GM21825 (cell line): ENCODE results near the gene SLC25A26.

ENCODE experiments used
- ATAC-seq: cut with Tn5 transposase; IDR thresholded peaks from one replicate; pipeline ENCODE4 v1.9.1; 2021; ENCODE audit warnings: mild to moderate bottlenecking, moderate library complexity; ENCODE audit not compliant: unreplicated experiment

Gene SLC25A26

DNA sequence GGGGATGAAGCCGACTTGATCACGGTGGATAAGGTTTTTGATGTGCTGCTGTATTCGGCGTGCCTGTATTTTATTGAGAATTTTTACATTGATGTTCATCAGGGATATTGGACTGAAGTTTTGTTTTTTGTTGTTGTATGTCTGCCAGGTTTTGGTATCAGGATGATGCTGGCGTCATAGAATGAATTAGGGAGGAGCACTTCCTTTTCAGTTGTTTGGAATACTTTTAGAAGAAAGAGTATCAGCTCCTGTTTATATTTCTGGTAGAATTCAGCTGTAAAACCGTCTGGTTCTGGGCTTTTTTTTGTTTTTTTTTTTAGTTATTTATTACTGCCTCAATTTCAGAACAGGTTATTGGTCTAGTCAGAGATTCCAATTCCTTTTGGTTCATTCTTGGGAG, 93.7 kb downstream of the SLC25A26 start:
- ATAC-seq: no peak

DNA sequence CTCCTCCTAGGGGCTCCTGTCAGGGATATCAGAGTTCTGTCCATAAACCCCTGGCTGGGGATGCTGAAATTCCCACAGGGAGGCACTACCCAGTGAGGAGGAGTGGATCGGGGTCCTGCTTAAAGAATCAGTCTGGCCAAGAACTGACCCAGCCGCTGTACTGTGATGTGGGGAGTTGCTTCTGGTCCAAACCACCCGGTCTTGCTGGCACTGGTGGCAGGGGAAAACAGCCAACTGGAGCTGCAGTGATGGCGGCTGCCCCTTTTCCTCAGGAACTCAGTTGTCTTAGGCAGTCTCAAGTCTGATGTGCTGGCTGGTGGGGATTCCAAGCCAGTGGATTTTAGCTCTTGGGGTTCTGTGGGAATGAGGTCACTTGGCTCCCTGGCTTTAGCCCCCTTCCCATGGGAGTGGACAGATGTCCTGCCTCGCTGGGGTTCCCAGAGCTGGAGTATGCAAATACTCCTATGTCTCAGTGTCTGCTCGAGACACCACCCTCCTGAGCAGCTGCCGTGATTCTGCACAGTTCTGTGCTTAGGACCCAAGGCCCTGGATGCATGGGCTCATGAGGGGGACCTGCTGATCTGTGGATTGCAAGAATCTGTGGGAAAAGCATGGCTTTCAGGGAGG, 97.1 kb downstream of the SLC25A26 start:
- ATAC-seq: no peak

DNA sequence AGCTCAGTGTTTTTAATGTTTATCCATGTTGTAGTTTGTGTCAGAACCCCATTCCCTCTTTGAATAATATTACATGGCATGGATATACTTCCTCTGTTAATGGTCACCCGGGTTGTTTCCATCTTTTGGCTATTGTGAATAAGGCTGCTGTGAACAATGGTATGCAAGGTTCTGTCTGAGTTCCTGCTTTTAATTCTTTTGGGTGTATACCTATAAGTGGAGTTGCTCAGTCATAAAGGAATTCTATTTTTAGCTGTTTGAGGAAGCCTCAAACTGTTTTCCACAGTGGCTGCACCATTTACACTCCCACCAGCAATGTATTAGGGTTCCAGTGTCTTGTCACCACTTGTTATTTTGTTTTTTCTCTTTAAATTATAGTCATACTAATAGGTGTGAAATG, 99.6 kb downstream of the SLC25A26 start:
- ATAC-seq: no peak

DNA sequence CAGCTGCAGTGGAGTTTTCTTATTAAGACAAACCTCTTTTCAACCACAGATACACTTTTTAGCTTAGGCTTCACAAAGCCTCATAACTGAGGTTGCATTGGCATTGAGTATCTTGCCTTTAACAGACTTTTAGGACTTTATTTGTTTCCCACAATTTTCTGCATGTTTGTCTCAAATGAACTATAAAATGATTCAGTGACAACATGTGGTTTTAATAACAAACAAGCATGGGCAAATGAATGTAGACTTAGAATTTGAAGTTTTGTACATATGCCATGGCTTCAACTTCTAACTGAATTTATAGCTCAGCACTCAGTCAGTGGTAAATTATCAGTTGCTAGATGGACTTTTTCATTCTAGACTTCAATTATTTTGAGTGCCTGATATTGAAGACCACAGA, 101.6 kb downstream of the SLC25A26 start:
- no peak for ATAC-seq

DNA sequence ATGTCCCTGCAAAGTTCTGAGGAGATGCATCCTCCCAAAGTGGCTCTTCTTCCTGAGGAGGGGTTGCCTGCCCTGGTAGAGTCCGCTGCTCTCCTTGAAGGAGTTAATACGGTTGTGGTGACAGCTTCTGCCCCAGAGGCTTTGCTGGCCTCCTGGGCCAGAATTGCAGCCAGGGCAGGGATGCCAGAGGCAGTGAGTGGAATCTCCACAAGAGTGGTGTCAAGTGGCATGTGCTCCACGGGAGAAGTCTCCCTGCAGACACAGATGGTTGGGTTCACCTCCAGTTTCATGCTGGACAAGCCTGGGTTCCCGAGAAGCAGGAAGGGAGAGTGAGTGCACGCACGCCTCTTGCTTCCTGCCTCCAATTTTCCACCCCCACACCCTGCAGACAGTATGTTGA, 105.5 kb downstream of the SLC25A26 start:
- no peak for ATAC-seq

DNA sequence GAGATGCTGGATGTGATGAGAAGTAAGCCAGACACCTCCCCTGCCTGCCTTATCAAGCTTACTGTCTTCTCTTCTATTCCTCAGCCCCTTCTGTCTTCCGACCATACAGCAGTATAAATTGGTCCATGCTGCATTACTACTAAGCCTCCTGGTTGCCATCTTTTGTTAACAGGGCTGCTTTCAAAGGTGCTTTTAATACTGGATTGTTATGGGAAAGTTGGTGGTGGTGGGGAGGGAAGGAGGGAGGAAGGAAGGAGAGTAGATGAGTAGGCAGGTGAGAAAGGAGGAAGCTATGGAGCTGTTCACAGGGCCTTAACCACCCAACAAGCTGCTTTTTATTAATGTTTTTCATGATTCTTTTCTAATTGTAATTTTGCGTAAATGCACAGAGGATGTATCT, 114.9 kb downstream of the SLC25A26 start:
- ATAC-seq: no peak

DNA sequence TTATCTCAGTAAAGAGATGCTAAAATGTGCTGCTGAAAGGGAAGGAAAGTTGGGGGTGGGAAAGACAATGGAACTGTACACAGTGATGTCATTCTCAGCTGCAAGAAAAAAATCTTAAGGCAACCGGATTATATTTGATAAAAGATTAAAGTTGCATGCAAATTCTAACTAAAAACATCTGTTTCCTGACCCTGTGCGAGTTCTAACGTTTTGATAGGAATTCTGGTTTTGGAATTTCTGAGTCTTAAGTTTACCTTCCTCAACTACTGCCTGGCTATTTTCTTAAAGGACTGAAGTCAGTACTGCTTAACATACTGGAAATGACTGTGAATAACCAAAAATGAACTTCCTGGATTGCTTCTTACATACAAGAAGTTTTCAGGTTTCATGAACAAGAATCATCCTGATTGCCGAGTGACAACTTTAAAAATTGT, 115.5 kb downstream of the SLC25A26 start:
- ATAC-seq: no peak

DNA sequence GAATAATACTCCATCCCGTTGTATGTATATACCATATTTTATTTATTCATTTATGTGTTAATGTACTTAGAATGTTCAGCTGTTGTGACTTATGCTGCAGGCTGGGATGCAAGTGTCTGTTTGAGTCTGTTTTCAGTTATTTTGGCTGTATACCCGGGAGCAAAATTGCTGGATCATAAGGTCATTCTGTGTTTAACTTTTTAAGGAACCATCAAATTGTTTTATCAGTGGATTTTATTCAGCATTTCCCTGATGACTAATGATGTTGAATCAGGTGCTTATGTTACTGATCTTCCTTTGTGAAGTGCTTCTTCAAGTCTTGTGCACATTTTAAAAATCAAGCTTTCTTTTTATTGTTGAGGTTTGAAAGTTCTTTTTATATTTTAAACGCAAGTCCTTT, 118.1 kb downstream of the SLC25A26 start:
- no peak for ATAC-seq

DNA sequence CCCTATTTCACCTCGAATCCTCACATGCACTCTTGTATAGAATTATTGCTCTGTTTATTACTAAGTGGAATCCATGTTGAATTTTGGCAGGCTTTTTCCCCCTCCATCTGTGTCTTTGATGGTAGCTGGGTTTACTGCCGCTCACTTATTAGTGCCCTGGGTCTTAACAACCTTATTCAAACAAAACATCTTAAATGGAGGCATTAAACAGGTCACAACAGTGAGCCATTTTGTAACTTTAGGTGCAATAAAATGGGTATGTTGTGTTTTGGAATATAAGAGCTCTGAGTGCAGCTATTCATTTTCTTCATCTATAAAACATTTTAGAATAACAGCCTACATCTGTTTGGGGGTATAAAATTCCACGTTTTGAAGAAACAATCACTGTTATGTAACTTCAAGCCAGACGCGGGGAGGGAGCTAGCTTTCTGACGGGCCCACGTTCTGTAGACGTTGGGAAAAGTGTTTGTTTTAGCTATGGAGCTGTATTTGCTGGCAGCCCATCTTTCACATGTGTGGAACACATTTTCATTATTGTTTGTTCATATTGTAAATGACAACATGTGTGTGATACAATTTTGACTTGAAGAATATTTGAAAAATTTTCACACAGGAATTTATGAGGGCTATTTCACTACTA, 122.0 kb downstream of the SLC25A26 start:
- ATAC-seq: no peak

DNA sequence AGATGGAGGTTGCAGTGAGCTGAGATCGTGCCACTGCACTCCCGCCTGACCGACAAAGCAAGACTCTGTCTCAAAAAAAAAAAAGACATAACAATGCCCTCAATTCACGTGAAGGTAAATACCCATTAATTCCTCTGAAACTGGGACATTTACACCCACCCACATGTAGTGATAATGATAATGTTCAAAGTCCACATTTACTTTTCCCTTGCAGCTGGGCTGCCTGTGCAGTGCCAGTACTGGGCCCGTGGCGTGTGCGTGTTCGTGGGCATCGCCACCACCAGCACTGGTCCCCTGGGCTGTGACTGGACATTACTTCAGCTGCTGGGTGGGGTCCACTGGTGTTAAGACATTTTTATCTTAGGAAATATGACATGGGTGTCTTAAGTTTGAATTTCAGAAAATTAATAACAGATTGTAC, 123.6 kb downstream of the SLC25A26 start:
- ATAC-seq: no peak

DNA sequence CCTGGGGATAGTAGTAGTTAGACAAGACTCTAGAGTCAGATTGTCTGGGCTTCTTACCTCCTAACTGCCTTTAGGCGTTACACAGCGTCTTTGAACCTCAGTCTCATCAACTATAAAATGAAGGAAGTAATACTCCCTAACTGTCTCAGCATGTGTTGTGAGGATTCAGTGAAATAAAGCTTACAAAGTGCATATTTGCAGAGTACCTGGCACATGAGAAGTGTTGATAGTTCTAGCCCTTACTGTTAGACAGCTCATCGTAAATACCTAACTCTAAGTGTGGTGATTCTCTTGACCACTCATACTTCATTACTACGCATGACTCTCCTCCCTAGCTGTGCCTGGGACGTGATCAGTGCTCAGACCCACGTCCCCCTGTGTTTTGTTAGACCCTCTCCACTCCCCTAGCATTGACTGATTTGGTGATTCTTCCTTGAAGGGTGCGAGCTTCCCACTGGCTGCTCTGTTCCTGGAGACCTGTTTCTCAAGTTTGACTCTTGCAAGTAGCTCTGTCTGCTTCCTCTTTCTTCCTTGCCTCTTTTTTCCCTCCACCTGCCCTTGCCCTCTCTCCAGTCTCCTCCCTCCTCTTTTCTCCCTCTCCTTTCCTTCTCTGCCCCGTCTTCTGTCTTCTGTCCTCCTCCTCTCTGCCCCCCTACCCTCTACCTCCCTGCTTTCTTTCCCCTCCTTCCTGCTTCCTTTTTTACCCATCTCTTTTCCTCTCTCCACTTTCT, 124.2 kb downstream of the SLC25A26 start:
- no peak for ATAC-seq

DNA sequence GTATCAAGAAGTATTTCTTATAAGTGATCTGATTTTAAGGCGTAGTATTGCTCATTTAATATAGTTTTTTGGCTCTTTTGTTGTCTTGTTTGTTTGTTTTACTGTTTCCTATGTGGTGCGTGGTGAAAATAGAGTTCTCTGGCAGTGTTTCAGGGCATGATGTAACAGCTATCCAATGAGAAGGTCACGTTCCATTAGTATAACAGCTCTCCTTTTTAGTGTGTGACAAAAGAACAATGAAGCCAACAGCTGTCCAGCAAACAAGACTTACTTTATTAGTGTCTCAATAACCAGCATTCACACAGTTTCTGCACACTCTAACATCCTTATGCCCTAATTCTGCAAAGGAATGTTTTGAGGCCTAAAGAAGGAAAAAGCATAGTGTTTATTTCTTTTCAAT, 127.9 kb downstream of the SLC25A26 start:
- ATAC-seq: no peak

DNA sequence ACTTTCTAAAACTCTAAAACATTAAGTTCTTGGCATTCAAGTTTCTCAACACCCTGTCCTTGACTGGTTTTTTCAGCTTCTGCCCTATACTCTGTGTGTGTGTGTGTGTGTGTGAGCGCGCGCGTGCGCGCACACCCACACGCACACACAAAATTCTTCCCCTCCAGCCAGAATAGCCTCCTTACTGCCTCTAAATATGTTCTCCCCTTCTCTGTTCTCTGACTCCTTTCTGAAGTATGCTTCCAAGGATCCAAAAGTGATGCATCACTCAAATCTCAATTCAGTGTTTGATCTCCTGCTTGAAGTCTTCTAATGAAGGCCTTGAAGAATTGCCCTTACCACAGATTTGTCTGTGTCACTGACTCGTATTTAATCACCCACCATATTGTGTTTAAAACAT, 129.8 kb downstream of the SLC25A26 start:
- ATAC-seq: no peak

DNA sequence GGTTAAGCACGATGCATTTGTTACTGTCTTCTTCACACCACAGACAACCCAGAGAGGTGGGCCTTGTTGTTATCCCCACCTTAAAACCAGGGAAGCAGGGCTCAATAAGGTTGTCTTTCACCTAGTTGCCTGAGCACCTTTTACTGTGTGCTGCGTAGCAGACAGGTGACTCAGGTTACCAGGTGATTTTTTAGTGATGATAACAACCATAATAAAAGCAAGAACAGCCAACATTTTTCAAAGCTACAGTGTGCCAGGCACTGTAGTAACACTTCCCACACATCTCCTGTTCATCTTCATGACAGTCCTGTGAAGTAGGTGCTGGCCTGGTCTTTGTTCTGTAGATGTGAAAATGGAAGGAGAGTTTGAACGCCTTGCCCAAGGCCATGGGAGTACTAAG, 132.2 kb downstream of the SLC25A26 start:
- ATAC-seq: no peak

DNA sequence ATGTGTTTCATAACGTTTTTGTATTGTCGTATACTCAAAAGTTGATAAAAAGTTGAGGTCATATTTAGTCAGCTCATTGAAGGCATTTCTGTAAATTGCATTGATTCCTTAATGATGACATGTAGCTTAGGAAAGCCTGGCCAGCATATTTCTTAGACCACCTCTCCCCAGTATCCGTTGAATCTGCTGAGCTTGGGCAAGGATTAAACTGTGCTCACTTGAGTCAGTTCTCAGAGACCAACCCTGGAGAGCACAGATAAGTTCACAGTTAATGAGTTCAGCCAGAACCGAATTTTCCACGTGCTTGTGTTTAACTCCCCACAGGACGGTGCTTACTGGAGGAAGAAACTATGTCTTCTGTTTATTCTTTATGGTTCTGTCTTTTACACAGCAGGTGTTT, 132.7 kb downstream of the SLC25A26 start:
- ATAC-seq: no peak

DNA sequence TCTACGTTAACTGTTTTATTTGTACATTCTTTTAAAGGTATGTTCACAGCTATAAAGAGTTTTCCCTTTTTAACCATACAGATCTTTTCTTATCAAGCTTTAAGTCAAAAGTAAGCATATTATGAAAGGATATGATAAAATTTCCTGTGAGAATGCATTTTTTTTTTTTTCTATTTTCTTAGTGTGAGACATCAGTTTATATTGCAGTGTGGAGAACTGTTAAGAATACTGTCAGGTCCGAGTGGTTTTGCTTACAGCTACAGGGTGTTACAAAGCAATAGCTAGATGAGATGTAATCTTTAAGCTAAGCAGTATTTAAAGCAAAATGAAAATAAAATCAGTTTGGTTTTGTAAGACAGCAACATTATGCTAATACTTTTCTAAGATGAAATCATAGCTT, 133.2 kb downstream of the SLC25A26 start:
- no peak for ATAC-seq

DNA sequence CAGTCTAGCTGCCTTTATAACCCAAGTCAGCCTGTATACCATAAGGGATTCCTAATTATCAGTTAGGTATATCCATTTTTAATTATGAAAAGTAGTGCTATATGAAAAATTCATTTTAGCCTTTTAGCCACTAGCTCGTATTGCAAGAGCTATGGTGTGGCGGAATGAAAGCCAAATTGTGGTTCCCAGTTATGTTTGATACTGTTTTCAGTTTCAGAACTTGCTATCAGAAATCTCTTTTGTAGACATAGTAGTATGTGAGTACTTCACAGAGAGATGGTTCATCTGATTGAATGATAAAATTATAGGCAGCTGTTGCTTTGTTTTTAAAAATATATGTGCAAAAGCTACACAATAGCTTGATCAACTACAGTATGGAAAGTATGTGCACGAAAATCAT, 134.6 kb downstream of the SLC25A26 start:
- ATAC-seq: no peak

DNA sequence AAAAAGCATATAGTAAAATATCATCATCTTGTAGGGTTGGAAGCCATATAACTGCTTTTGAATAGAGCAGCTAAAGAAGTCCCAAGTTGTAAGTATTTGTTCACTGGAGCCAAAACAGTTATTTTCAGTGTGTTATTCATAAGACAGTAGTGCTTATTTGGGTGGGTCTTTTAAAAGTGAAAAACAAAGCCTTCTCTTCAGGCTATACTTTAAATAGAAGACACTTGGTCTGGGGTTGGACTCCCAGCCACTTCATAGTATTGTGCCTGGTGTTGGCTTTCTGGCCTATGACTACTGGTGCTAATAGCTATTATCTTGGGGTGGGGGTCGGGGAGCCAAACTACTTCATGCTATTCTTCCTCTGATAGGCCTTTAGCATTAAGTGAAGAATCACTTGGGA, 135.2 kb downstream of the SLC25A26 start:
- no peak for ATAC-seq

DNA sequence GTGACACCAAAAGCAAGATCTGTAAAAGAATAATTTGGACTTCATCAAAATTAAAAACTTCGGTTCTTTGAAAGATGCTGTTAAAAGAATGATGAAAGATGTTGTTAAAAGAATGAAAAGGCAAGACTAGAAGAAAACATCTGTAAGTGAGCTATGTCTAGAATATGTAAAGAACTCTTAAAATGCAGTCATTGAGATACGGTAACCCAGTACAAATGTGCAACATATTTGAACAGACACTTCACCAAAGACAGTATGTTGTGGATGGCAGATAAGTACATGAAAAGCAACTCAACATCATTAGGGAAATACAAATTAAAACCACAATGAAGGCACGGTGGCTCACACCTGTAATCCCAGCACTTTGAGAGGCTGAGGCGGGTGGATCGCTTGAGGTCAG, 140.6 kb downstream of the SLC25A26 start:
- no peak for ATAC-seq

DNA sequence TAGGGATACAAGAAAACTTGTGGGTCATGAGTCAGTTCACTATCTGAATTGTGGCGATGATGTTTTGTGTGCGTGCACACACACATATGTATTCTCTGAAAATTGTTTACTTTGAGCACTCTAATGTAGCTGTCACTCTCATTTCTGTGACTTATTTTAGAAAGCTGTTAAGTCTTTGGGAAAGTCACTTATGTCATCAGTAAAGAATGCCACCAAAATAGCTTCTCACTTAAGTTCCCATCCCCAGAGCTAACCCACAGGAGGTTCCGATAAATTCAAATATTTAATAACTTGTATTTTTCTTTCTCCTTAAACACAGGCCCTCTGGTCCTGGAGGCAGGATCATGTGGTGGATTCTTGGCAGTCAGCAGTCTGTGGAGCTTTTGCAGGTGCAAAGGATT, 141.7 kb downstream of the SLC25A26 start:
- no peak for ATAC-seq

DNA sequence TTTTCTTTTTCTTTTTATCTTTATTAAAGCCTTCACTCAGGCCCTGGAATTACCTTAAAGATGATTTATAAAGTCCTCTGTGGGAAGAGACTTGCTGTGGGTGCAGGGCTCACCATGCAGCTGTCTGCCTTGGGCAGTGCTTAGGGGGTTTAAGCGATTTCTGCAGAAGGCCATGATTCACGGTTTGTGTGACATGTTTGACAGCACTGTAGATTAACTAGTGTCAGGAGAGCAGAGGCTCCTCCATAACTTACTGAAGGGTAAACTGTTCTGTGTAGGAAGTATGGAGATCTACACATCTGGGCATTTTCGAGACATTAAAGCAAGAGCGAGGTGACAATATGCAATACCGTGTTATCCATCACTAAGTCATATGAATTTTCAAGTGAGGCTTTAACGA, 142.3 kb downstream of the SLC25A26 start:
- ATAC-seq: no peak

DNA sequence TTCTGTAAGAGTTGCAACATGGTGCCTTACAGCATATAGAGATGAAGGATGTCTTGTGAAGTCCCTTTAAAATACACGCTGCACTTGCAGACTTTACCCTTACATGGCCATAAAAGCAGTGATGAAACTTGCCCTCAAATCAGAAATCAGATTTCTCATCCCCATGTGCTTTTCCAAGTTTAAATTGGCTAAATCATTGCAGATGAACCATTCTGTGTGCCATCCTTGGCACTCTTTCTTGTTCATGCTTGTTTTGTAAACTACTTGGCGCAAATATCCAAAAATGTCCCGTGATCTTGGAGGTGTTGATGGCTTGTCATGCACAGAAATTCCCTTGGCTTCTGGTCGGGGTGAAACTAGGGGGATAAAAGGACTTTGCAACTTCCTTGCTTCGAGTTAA, 144.3 kb downstream of the SLC25A26 start:
- no peak for ATAC-seq
